GM23248 (cell line): ENCODE results near the gene GFOD1. TPM values are rescaled to one million over a fixed set of nuclear protein-coding genes. Genes with fewer than 3 reads are reported as not detected.
A peak's percentile ranks its signal among the peaks of the same experiment; 100 is the strongest.

Experiments used
- DNase-seq: peaks from one replicate; pipeline ENCODE4 v3.0.0-alpha.2; 2015
- H2AFZ ChIP-seq: fragments of 200-600 bp; sonication (generic); 2 replicates; pipeline ENCODE4 v1.6.1; 2016; ENCODE audit warnings: antibody characterized with exemption
- H3F3A ChIP-seq: fragments of 200-600 bp; sonication (generic); 2 replicates; pipeline ENCODE4 v1.6.1; 2016; ENCODE audit warnings: mild to moderate bottlenecking, antibody characterized with exemption, mixed run types; ENCODE audit not compliant: insufficient read depth
- H3K27ac ChIP-seq: fragments of 200-600 bp; sonication (generic); 2 replicates; pipeline ENCODE4 v1.5.1; 2016; ENCODE audit warnings: mild to moderate bottlenecking
- H3K27me3 ChIP-seq: fragments of 200-600 bp; sonication (generic); replicated peaks from 2 replicates; pipeline ENCODE4 v1.6.1; 2016; ENCODE audit warnings: mild to moderate bottlenecking; ENCODE audit not compliant: insufficient read depth
- H3K36me3 ChIP-seq: fragments of 200-600 bp; sonication (generic); 2 replicates; pipeline ENCODE4 v1.6.1; 2016; ENCODE audit warnings: low read depth, mild to moderate bottlenecking
- H3K4me1 ChIP-seq: fragments of 200-600 bp; sonication (generic); 2 replicates; pipeline ENCODE4 v1.6.1; 2016; ENCODE audit warnings: mild to moderate bottlenecking; ENCODE audit not compliant: insufficient read depth
- H3K4me2 ChIP-seq: fragments of 200-600 bp; sonication (generic); one replicate; pipeline ENCODE4 v1.6.1; 2016; ENCODE audit warnings: mild to moderate bottlenecking; ENCODE audit not compliant: unreplicated experiment
- H3K4me3 ChIP-seq: fragments of 200-600 bp; sonication (generic); 2 replicates; pipeline ENCODE4 v1.5.1; 2016; ENCODE audit warnings: mild to moderate bottlenecking
- H3K79me2 ChIP-seq: fragments of 200-600 bp; sonication (generic); 2 replicates; pipeline ENCODE4 v1.6.1; 2016; ENCODE audit warnings: mild to moderate bottlenecking; ENCODE audit not compliant: insufficient read depth
- H3K9ac ChIP-seq: fragments of 200-600 bp; sonication (generic); 2 replicates; pipeline ENCODE4 v1.6.1; 2016; ENCODE audit warnings: mild to moderate bottlenecking
- H3K9me2 ChIP-seq: fragments of 200-600 bp; sonication (generic); 2 replicates; pipeline ENCODE4 v1.6.1; 2016; ENCODE audit warnings: mixed run types, mild to moderate bottlenecking, moderate library complexity; ENCODE audit not compliant: insufficient read depth
- H3K9me3 ChIP-seq: fragments of 200-600 bp; sonication (generic); one replicate; pipeline ENCODE4 v1.6.1; 2017; ENCODE audit warnings: low read depth
- H4K20me1 ChIP-seq: fragments of 200-600 bp; sonication (generic); 2 replicates; pipeline ENCODE4 v1.6.0; 2016; ENCODE audit not compliant: insufficient read depth
- EZH2 ChIP-seq: fragments of 200-600 bp; sonication (generic); IDR thresholded peaks from 2 replicates; pipeline ENCODE4 v1.6.1; 2018; ENCODE audit warnings: antibody characterized with exemption, mild to moderate bottlenecking; ENCODE audit not compliant: insufficient read depth, poor library complexity, severe bottlenecking
- EZH2phosphoT487 ChIP-seq: fragments of 200-600 bp; sonication (generic); IDR thresholded peaks from 2 replicates; pipeline ENCODE4 v1.6.1; 2018; ENCODE audit warnings: antibody characterized with exemption, moderate library complexity, mild to moderate bottlenecking, low read depth; ENCODE audit not compliant: insufficient read depth
- WGBS, 2 experiments: methylation state at CpG; one replicate each; pipeline ENCODE4 v1.1.6; 2015 to 2017; ENCODE audit warnings: low lambda C conversion rate in 2 of 2, low coverage in 1 of 2; ENCODE audit errors: missing lambda C conversion rate in 2 of 2; 5-methylcytosine and 5-hydroxymethylcytosine counted together
- in situ Hi-C: fragments of 300-500 bp; cut with MboI; formaldehyde crosslinking; loops from 2 replicates; pipeline ENCODE4 v1.15.0; 2020
- polyA plus RNA-seq: library from polyadenylated mRNA; unstranded; fragments of >200 nt; fragmentation: Nextera tagmentation; extraction: Ambion mirVana; gene quantifications from 2 replicates; pipeline ENCODE4 v1.2.1, GENCODE V29; 2016
- total RNA-seq: library from RNA; depleted of rRNA; stranded (reverse); fragments of >200 nt; shearing (Covaris generic); gene quantifications from 2 replicates; pipeline ENCODE4 v1.2.3, GENCODE V29; 2014

GFOD1 gene
- total and polyA plus RNA-seq, 2 experiments from 2014 or later: 0.84 to 0.97 TPM

- 21 to 25% methylated on average over 13 of the region's 13 CpGs for WGBS, 2 experiments
- Histone ChIP-seq H3K79me2 (no peaks in the 10 kb centered on the region), H2AFZ (no peak overlapping the region), H3K9me3 (no peaks in the 10 kb centered on the region), H3K27me3 (peaks cover 12% of the 10 kb centered on the region; the same call in 1 of the 2 replicates), H3K4me1 (peaks cover 9% of the 10 kb centered on the region), H3K4me3 (no peak overlapping the region), H4K20me1 (no peaks in the 10 kb centered on the region), H3K4me2 (no peak overlapping the region), H3F3A (peaks cover 23% of the 10 kb centered on the region), H3K9ac (no peak overlapping the region), H3K36me3 (no peaks in the 10 kb centered on the region), H3K27ac (peak overlapping the region; percentile 0; the same call in 1 of the 2 replicates), H3K9me2 (no peaks in the 10 kb centered on the region)
- in situ Hi-C loops: no loop called here
- peak; percentile 79 for DNase-seq
- TF ChIP-seq EZH2 (no peak), EZH2phosphoT487 (0 out of 2 replicates have a peak, but pooled peaks have one; percentile 71)
Observed at GRCh38 chr6:13508711-13509705, 21.6 kb upstream of the GFOD1 start.

DNA sequence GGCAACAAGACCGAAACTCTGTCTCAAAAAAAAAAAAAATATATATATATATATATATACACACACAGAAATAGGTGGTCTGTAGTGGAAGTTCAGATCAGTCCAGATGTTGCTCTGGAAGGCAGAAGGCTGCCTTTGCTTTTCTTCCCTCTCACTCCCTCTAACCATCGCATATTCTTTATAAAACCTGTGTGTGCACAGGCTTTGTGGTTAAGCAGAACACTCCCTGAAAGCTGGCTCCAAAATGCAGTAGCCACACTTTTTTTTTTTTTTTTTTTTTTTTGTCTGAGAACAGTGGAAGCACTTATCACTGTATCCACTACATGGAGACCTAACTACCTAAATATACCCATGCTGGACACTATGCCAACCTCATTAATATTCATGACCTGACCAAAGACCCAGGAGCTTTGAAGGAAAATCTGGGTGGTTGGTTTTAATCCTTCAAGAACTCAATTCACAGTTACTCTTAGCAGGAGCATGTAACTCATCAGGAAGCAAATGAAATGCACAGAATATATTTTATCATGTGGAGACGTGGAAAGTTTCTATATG is 20.0 kb upstream of the GFOD1 start:
- H2AFZ ChIP-seq: no peak overlapping the region
- H3K9ac ChIP-seq: no peak overlapping the region
- no peak overlapping the region for H3K27ac ChIP-seq
- in situ Hi-C loops: no loop called here
- no peak for DNase-seq
- 60 to 64% methylated on average over 2 to 3 of the region's 3 CpGs for WGBS, 2 experiments
- H3K79me2 ChIP-seq: no peaks in the 10 kb centered on the region
- H3K4me1 ChIP-seq: peaks cover 9% of the 10 kb centered on the region
- TF ChIP-seq EZH2 (no peak), EZH2phosphoT487 (no peak)
- H3K4me2 ChIP-seq: no peak overlapping the region
- peaks cover 23% of the 10 kb centered on the region for H3F3A ChIP-seq
- no peaks in the 10 kb centered on the region for H3K9me2 ChIP-seq
- H3K36me3 ChIP-seq: no peaks in the 10 kb centered on the region
- H4K20me1 ChIP-seq: no peaks in the 10 kb centered on the region
- H3K27me3 ChIP-seq: no peaks in the 10 kb centered on the region
- no peaks in the 10 kb centered on the region for H3K9me3 ChIP-seq
- H3K4me3 ChIP-seq: no peak overlapping the region

GRCh38 chr6:13505345-13505734 is 17.9 kb upstream of the GFOD1 start:
- Histone ChIP-seq H3K79me2 (no peaks in the 10 kb centered on the region), H3K4me3 (no peak overlapping the region), H3K27ac (no peak overlapping the region), H3K4me1 (peaks cover 9% of the 10 kb centered on the region), H3K4me2 (no peak overlapping the region), H3K9me3 (no peaks in the 10 kb centered on the region), H3K9me2 (no peaks in the 10 kb centered on the region), H3K36me3 (no peaks in the 10 kb centered on the region), H4K20me1 (no peaks in the 10 kb centered on the region), H3K9ac (no peak overlapping the region), H3K27me3 (no peaks in the 10 kb centered on the region), H2AFZ (no peak overlapping the region), H3F3A (peaks cover 23% of the 10 kb centered on the region)
- in situ Hi-C loops: no loop called here
- 77 to 79% methylated on average over 7 of the region's 7 CpGs for WGBS, 2 experiments
- no peak for DNase-seq
- TF ChIP-seq EZH2phosphoT487 (no peak), EZH2 (no peak)

DNA sequence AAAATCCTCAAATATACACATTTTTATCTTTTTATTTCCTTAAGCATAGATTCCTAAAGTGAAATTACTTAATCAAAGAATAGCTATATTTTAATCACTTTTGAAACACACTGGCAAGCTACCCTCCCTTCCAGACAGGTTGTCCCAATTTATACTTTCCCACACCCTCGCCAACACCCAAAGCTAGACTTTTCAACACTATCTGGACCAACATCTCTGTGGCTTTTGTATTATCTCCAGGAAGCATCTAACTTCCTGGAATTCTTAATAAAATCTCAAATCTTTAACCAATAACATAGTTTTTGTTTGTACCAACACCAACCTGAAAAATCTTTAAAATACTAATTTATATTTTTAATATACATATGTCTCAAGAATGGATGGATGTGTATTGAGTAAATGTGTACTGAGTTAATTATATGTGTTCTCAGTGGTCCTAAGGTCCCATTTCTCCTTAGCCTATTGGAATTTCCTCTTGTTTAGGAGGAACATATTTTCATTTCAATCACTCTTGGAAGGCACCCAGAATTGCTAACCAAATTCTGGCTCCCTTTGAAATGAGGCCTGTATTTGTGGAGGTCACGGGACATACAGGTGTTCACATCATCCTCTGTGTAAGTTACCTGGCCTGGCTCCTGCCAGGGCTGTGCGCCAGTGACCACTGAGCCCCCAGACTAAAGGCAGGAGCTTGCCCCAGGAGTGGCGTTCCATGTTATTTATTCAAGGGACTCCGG is 17.4 kb upstream of the GFOD1 start:
- Histone ChIP-seq H3F3A (peaks cover 19% of the 10 kb centered on the region), H3K9me3 (no peaks in the 10 kb centered on the region), H3K9me2 (no peaks in the 10 kb centered on the region), H3K9ac (no peak overlapping the region), H3K4me2 (no peak overlapping the region), H3K27ac (no peak overlapping the region), H3K4me1 (peaks cover 9% of the 10 kb centered on the region), H4K20me1 (no peaks in the 10 kb centered on the region), H3K36me3 (no peaks in the 10 kb centered on the region), H2AFZ (no peak overlapping the region), H3K27me3 (no peaks in the 10 kb centered on the region), H3K79me2 (no peaks in the 10 kb centered on the region), H3K4me3 (no peak overlapping the region)
- TF ChIP-seq EZH2phosphoT487: no peak
- in situ Hi-C loops: no loop called here
- no peak for DNase-seq
- WGBS, 2 experiments: 84 to 90% methylated on average over 5 of the region's 5 CpGs
